NCI-H2227 (cell line): Measurements from ENCODE around the gene SERPINB5.
A peak's percentile ranks its signal among the peaks of the same experiment; 100 is the strongest.
"Not testable (repeated sequence)": the region's sequence is repeated elsewhere in the genome, so short reads cannot be mapped to it uniquely, and the experiment has no call there.

Experiments used
- DNase-seq: peaks from one replicate; lab custom pipeline; 2025; ENCODE audit not compliant: unreplicated experiment; lab: John Stamatoyannopoulos, UW

Gene SERPINB5, protein sequence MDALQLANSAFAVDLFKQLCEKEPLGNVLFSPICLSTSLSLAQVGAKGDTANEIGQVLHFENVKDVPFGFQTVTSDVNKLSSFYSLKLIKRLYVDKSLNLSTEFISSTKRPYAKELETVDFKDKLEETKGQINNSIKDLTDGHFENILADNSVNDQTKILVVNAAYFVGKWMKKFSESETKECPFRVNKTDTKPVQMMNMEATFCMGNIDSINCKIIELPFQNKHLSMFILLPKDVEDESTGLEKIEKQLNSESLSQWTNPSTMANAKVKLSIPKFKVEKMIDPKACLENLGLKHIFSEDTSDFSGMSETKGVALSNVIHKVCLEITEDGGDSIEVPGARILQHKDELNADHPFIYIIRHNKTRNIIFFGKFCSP

DNA sequence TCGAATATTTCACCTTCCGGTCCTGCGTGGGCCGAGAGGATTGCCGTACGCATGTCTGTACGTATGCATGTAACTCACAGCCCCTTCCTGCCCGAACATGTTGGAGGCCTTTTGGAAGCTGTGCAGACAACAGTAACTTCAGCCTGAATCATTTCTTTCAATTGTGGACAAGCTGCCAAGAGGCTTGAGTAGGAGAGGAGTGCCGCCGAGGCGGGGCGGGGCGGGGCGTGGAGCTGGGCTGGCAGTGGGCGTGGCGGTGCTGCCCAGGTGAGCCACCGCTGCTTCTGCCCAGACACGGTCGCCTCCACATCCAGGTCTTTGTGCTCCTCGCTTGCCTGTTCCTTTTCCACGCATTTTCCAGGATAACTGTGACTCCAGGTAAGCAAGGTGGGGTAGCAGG is at the start of gene SERPINB5:
SERPINB5 (plus strand) TSS at position 291 of the 400 bp plus-strand sequence. CDS start 7,471 bp downstream, outside the sequence.
- DNase-seq = peak; percentile 21

DNA sequence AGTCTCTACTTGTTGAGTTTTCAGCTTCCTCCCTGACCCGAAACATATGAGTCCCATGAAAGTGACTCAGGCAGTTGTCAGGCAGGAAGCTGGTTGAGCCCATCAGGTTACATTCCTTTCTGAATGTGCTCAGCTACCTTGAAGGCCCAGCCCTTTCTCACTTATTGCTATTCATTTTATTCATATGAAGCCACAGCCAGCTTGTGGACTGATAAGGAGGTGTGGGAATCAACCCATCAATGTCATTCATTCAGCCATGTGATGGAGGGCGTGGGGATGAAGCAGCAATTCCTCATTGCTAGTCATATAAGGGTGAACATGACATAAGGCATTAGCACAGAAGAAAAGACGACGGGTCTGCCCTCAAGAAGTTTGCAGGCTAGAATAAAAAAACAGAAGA is 49.2 kb upstream of the SERPINB5 start:
- no peak for DNase-seq

DNA sequence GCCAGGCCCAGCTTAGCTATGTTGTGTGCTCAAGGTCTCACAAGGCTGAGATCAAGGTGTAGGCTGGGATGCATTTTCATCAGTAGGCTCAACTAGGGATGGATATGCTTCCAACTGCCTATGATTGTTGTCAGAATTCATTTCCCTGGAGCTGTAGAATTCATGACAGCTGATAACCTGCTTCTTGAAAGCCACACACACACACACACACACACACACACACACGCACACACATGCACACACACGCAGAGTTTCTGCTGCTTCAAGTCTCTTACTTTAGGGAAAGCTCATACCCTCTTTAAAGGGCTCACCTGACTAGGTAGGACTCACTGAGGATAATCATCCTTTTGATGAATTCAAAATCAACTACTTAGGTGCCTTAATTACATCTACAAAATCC is 46.2 kb upstream of the SERPINB5 start:
- DNase-seq = no peak

DNA sequence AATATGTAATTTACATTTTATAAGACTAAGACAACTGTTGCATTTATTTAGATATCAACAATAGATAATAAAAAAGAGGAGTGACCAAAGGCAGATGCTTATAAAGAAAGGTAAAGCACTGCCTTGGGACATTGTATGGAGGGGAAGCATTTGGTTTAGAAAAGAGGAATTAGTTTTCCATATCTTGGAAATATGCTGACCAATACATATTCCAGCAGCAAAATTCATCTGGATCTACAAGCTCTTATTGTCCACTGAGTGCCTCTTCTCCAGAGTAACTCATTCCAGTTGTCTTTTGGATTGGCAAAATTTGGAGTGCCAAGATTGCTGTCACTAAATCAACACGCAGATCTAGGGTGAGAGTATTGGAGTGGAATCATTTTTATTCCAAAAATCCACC is 45.6 kb upstream of the SERPINB5 start:
- DNase-seq = no peak

DNA sequence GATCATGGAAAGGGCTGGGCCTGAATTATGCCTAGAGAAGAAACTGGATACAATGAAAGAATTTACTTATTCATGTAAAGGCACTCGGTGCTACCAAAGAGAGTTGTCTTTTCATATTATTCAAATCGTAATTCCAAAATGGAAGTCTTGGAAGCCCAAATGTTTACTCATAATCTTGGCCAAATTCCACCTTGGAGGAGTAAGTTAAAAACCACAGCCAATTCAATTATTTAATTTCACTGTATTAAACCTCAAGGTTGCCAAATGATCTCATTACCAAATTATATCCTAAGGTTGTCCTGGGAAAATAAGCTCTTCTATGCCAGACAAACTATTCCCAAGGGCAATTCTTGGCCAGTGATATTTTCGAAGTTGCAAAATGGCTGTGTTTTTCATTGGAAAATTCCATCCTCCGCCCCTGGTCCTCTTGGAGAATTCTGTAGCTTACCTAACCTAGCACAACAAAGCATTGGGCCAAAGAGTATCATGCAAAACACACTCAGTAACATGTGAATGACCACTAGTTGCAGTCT is 43.4 kb upstream of the SERPINB5 start:
- DNase-seq = no peak

DNA sequence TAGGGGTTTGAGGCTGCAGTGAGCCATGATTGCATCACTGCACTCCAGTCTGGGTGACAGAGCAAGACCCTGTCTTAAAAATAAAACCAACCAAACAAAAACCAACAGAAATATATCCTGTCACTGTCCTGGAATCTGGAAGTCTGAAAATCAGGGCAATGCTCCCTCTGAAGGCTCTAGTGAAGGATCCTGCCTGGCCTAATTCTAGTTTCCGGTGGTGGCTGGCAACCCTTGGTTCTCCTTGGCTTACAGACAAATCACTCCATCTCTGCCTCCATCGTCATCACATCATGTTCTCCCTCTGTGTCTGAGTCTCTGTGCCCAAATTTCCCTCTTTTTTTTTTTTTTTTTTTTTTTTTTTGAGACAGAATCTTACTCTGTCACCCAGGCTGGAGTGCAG is 38.6 kb upstream of the SERPINB5 start:
- DNase-seq = no peak

DNA sequence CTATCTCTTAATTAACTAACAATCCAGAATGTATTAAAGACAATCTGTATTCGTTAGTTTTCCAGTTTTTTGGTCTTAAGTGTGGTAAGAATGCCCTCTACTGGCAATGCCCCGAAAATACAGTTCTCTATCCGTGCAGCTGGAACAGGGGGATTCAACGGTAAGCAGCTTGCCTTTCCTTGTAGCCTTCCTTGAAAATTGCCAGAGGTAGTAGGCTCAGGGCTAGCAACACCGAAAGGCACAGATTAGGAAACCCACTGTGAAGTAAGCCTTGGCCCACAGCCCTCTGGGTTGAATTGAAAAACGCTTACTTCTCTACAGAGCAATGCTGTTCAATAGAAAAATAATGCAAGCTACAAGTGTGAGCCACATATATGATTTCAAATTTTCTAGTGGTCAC is 37.4 kb upstream of the SERPINB5 start:
- DNase-seq = peak; percentile 81

DNA sequence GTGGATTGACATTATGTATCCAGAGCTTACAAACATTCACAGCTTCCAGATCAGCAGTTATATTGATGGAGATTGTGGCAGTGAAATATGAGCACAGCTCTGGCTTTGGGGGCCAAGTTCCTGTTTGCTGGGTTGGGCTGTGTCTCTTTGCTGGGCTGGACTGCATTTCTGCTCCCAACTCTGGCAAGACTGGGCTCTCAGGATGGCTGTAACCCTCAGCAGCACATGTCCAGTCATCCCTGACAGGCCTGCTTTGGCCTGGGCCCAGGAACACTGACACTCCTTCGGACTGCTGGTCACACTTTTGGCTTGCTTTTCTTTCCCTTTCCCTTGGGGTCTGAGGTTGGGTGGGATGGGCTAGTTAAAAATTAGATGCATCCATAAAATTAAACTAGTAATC is 36.5 kb upstream of the SERPINB5 start:
- no peak for DNase-seq

DNA sequence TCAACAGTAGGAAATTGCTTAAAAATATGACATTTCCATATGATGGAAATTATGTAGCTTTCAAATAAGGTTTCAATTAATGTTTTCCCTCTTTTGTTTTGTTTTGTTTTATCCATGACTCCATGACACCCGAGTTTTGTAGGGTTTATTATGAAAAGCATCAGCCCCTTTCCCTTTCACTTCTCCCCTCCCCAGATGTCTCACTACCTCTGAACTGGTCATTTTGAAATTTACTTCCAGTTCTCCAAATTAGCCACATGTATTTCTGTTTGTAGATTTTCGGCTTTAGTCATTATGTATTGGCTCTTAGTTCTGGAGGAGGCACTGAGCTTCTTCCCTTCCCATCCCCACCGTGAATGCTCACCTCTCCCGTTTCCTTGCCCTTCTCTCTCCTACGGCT is 35.9 kb upstream of the SERPINB5 start:
- DNase-seq = no peak

DNA sequence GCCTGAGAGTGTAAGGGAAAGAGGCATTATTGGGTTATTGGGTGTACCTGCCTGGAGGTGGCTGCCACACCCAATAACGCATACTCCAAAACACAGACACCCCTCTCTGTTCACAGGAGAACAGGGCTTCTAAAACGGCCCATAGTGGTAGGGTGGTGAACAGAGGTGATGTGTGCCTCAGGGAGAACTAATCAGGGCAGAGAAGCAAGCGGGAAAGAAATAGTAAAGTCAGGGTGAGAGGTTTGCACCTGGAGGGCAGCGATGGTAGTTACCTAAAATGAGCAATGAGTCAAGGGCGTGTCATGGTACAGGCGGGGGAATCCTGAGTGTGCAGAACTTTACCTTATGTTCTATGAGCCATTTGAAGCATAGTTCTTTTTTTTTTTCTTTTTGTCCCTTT is 32.9 kb upstream of the SERPINB5 start:
- DNase-seq = no peak

DNA sequence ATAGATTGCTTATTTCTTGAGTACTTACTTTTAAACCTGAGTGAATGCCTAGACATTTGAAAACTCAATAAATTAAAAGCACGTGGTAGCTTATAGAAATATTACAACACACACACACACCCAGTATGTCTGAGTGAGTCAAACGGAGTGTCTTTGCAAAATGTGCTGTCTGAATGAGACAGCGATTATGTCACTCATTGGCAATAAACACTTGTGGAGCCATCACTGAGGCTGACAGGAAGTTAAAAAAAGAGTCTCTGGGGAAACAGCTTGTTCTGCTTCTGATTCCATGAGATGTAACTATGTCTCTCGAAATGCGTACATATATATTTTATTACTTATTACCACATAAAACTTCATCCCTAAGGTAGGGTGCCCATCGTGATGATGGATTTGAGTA is 32.2 kb upstream of the SERPINB5 start:
- DNase-seq = no peak

DNA sequence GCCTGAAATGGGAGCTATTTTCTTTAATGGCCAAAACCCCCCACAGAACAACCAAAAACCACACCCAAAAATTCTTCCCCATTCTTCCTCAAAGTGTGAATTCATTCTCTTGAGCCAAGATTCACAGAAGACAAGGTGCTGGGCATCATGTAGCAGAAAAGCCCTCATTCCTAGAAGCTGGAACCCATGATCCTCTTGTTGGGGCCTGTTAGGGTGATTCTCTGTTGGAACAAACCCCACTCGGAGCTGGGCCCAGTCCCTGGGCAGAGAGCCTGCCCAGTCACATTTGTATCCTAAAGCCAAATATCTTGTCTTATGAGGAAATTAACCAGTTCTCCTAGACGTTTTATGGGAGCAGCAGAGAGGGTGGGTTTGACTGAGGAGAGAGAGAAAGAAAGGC is 31.7 kb upstream of the SERPINB5 start:
- no peak for DNase-seq

DNA sequence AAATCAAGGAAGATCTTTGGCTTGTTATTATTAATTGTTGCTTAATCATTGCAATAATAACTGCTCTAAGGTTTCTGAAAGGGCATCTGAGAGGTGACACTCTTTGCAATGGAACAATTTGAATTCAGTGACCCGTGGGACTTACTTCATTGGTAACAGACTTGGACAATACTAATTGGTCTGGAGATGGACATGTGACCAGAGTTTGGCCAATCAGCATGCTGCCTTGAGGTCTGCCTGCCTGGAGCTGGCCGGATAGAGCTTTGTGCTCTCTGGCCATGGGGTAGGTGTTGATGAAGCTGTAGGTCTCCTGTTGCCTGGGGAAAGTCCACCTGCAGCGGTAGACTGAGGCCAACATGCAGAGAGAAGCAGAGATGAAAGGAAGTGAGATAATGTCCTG is 30.5 kb upstream of the SERPINB5 start:
- DNase-seq = no peak

DNA sequence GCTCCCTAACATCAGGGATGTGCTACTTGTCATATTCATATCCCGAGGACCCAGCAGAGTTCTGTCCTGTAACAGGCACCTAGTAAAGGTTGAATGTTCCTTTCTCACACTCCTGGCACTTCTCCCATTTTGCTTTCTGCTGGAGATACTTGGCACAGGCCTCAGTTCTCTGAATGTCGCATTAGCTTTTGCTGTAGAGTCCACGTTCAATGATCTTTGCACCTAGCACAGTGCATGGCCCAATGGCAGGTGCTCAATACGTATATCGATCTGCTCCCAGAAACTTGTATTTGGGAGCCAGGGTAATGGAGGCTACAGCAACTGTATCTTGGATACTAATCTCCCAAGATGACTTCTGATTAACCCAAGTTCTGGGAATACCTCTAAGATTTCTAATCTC is 29.7 kb upstream of the SERPINB5 start:
- DNase-seq = no peak

DNA sequence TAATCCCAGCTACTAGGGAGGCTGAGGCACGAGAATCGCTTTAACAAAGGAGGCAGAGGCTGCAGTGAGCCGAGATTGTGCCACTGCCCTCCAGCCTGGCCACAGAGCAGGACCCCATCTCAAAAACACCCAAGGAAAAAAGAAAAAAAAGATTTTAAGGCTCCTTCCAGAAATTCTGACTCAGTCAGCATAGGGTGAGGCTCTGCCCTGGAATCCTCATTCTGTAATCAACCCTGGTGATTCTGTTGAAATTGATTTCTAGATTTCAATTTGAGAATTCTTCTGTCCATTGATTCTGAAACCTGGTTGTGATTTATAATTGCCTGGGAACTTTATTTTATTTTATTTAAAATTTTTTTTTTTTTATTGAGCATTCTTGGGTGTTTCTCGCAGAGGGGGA is 27.3 kb upstream of the SERPINB5 start:
- DNase-seq = no peak

DNA sequence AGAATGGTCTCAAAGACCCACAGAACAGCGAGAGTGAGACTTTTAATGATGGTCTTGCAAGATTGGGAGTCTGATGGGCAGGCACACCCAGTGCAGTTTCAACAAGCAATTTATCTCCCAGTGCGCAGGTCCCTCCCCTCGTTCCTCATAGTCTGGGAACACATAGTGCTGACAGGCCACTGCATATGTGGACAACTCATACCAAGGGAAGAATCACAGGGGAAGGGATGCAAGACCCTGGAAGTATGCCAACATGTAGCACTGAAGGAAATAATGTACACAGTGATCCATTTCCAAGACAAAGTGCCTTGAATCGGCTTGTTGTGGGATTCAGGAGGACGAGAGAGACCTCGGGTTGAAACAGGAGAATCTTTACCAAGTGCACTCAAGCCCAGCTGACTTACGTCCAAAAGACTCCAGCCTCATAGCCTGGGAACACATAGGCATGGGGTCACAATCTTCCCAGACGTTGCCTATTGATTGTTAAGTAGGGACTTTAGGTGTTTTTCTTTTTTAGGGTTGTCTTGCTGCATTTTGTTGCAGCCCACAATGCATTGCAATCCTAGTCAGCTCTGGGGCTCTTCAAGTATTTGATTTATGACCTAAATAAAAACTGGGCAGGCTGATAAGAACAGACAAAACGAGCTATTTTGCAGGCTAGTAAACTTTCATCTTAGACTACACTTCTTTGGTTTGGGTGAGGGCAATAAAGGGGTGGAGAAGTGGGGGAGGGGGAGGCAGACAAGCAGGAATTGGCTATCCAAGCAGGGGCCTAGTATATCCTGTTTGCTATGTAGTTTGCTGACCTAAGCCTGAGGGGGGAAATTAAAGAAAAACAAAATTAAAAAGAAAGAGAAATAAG is 24.7 kb upstream of the SERPINB5 start:
- no peak for DNase-seq

DNA sequence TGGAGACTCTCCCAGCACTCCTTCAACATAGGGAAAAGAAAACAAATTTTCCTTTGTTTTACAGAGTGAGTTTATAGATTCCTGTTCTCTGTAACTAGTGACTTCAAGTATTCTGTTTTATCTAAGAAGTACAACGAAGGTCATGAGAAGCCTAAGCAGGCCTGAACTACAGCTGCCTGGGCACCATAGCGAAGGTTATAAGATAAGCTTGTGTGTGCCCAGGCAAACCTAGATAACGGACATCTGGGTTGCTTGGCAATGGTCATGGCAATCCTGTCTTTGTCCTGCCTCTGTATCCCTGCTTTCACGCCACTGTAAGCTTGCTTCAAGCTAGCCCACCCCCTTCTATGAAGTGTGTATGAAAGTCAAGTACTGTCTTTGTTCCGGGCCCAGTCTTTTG is 24.0 kb upstream of the SERPINB5 start:
- not testable (repeated sequence) for DNase-seq

DNA sequence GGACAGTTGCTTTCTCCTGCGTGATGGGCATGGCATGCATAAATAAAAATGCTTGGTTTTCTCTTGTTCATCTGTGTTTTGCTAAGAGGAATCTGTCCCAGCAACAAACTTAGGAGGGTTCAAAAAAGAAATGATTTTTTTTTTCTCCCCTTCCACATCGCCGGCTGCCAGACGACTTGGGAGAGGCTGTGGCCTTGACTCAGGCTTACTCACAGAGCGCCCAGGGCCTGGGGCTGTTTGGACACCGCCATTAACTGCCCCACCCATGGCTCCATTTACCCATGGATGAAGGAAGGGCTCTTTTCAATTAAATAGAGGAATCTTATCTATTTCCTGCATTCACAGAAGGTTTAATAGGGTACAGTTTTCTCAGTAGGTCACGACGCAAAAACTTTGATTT is 22.3 kb upstream of the SERPINB5 start:
- no peak for DNase-seq

DNA sequence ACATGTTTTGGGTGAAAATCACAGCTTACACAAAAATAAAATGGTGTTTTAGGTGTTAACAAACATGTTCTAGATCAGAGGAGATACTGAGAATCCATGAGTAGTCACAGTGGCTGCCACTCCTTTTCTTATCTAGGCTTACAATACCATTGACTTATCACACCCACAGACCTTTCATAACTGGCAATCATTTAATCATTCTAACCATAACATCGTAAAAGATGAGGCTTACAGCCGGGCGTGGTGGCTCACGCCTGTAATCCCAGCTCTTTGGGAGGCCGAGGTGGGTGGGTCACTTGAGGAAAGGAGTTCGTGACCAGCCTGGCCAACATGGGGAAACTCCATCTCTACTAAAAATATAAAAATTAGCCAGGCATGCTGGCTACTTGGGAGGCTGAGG is 18.8 kb upstream of the SERPINB5 start:
- DNase-seq = no peak

DNA sequence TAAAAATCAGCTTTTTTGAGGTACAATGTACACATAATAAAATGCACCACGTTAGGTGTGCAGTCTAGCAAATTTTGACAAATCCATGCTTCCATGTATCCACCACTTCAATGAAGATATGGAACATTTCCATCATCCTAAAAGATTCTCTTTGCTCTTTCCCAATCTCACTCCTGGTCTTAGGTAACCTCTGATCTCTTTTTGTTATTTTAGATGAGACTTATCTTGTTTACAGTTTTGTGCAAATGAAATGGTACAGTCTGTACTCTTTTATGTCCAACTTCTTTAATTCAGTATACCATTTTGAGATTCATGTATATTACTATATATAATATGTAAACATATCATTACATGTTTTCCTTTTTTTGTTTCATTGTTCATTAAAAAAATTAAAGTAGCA is 16.3 kb upstream of the SERPINB5 start:
- no peak for DNase-seq

DNA sequence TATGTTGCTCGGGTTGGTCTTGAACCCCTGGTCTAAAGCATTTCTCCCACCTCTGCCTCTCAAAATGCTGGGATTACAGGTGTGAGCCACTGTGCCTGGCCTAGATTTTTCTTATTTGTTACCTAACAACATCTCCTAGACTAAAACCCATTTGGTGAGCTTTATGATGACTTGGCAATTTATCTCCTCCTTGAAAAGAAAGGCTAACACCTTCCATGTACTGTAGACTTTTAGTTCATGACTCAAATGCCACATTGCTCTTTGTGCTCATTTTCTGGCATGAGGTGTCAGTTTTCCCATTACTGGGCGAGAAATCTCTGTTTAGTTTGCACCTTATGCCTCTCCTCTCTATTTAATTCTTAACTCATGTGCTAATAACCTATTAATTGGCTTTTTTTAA is 12.3 kb upstream of the SERPINB5 start:
- no peak for DNase-seq

DNA sequence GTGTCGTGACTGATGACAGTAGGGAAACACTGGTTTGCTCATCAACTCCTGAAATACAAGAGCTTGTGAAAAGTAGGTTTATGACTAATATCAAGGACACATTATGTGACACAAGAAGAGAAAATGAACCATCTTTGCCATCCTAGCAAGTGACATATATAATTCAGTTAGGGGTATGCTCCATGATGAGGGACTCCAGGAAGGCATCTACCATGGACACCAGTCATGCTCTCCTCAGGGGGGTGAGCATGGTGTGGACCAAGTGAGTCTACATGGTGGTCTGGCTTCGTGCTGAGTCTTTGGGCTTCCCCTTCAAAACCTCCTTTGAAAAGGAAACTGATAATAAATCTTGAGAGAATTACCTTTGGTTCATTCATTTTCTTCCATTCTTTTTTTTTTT is 11.7 kb upstream of the SERPINB5 start:
- no peak for DNase-seq
